DMS 273 (cell line): Measurements from ENCODE around the gene RPN1.
A peak's percentile ranks its signal among the peaks of the same experiment; 100 is the strongest.
"Not testable (repeated sequence)": the region's sequence is repeated elsewhere in the genome, so short reads cannot be mapped to it uniquely, and the experiment has no call there.

Experiments used
- DNase-seq: peaks from one replicate; lab custom pipeline; 2025; ENCODE audit not compliant: unreplicated experiment; lab: John Stamatoyannopoulos, UW

RPN1 gene

DNA sequence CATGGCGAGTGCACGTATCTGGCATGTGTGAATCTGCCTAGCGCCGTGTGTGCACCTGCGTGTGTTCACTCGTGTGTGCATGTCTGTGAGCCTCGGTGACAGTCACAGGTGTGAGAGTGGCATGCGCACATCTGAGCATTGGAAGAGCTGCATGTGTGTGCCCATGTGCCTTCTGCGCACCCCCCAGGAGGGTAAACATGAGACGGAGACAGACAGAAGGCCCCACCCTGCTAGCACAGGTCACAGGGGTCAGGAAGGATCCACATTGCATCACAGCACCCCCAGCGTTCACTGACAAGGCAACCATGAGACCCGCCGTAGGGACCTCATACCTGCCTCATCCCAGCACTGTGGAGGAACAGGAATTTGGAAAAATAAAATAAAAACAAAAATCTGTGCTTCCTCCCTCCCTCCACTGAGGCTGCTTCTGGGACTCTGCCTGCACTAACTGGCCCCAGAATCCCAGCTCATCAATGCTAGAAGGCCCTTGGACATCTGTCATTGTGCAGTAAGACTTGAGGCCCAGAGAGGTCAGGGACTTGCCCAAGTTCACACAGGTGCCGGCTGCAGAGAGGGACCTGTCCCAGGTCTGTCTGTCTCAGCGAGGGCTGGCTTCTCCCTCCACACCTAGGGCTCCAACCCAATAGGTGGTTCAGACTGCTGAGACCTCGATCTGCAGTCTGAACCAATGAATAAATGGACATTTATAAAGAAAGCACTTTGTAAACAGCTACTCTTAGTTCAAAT lies 37.4 kb downstream of the RPN1 start:
- DNase-seq: no peak

DNA sequence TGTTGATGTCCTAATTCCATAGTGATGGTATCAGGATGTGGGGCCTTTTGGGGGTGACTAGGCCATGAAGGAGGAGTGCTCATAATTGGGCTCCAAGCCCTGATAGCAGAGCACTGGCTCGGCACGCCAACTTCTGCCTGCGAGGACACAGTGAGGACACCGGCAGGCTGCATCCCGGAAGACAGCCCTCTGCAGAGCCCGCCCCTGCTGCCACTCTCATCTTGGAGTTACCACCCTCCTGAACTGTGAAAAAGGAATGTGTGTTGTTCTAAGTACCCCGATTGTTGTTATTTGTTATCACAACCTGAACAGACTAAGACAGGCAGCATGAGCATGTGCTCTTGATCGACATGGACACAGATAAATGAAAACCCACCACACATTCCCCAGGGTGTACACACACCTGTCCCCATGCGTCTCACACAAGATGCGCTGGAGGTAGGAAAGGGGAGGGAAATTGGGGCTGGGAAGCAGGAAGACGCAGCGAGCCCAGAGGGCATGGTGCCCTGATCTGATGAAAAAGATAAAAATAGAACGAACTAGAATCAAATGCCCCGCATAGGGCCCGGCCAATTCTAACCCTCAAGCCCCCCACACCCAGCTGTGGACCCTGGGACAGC lies 40.1 kb downstream of the RPN1 start:
- no peak for DNase-seq

- DNase-seq: no peak
Measured at GRCh38 chr3:128609294-128609693, 41.3 kb downstream of the RPN1 start.

DNA sequence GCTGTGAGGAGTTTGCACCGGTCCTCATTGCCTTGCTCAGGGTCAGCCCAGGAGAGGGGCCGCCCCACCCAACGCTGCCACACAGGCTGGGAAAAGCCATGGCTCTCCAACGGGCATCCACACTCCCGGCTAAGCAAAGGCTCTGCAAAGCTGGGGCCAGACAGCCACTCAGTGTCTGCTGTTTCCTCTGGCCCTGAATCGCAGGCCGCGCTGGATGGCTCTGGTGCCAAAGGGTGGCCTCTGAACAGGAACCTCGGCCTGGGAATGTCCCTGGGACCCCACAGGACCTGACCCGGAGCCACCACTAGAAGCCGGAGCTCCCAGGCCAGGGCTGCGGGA lies 42.9 kb downstream of the RPN1 start:
- DNase-seq: no peak

DNA sequence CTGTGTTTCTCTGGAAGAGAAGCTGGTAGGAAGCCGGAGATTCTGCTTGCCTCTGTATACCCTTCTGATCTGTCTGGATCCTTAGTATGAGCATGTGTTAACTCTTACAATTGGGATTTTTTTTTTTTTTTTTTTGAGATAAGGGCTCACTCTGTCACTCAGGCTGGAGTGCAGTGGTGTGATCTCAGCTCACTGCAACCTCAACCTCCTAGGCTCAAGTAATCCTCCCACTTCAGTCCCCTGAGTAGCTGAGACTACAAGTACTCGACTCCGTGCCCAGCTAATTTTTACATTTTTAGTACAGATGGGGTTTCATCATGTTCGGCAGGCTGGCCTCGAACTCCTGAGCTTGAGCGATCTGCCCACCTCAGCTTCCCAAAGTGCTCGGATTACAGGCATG lies 44.5 kb downstream of the RPN1 start:
- no peak for DNase-seq

GRCh38 chr3:128605091-128606046 lies 45.2 kb downstream of the RPN1 start:
- DNase-seq: no peak

GRCh38 chr3:128603811-128604775 lies 46.5 kb downstream of the RPN1 start:
- no peak for DNase-seq

DNA sequence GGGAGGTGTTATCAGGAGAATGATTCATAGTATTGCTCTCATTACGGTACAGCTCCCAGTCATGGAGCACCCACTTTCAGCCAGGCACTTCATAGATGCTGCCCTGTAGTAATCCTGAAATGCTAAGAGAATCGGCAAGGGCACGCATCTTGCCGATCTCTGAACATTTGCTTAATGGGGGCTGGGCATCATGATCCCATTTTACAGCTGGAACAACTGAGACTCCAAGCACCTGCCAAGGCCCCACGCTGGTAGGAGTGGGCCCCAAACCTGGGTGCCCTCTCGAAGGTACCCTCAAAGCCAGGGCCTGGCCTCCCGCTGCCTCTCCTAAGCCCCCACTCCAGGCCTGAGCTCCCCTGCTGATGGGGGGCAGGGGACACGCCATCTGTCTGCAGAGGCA lies 47.3 kb downstream of the RPN1 start:
- DNase-seq: no peak

DNA sequence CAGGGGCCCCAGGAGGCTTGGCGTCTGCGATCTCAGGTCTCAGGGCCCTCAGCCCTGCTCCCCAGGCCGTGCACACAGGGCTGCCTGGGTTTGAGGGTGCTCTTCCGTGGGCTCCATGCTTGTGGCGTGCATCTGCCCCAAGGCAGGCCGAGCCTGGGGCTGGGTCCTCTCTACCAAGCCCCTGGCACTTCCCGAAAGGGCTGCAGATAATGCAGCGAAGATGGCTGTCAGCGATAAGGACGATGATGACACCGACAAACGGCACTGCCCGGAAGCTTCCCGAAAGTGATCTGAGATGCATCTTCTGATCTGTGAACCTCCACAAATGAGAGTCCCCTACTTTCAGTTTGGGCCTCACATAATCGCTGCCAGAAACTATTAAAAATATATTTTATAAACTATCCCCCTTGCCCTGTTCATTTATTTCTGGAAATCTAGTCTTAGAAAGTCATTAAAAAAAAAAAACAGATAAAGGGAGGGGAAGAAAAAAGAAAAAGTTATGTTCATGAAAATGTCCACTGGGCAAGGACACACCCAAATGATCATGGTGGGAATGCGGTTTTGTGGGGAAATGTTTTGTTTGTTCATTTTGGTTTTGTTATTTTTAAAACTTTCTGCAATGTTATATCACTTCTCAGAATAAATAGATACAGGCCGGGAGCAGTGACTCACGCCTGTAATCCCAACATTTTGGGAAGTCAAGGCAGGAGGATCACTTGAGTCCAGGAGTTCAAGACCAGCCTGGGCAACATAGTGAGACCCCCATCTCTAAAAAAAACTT lies 51.5 kb downstream of the RPN1 start:
- no peak for DNase-seq

- no peak for DNase-seq
Measured at GRCh38 chr3:128597900-128598299, 52.7 kb downstream of the RPN1 start.

DNA sequence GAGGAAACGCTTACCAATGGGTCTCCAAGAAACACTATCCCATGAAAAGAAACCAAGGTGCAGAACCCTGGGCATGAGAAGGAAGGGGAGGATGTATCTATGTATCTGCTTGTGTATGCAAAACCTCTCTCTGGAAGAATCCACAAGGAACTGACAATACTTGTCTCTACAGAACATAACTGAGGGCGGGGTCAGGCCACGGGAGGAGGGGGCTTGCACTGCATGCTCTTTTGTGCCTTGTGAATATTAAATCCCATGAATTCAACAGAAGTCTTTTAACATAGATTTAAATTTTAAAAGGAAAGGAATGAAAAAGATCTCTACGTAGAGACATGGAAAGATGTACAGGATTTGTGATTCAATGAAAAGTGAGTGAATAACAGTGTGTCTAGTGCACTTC lies 57.8 kb downstream of the RPN1 start:
- DNase-seq: no peak

DNA sequence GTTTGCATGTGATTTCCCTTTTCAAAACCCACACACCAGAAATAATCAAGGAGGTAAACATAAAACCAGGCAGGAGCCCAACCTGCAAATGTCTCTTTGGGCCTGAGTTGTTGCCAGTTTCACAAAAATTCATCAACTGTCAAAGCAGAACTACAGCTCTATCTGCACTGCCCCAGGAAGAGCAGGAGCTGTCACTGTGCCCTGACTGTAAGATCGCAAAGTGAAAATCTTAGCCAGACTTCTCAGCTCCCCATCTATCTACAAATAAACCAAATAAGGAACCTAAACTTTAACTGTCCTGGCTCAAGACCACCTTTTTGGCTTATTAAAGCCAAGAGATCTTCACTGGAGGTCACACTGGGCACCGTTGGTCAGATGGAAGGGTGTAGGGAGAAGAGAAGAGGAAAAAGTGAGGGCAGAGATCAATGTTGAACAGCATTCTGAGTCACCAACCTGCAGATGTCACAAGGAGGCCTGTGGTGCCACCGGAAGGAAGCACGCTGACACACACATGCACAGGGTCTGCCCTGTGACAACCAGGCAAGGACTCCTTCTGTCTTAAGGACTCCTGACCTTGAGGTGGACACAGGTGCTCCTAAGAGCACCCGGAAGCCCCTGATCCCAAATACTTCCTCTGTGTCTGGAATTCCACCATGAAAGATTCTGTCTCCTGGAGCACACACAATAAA lies 58.7 kb downstream of the RPN1 start:
- DNase-seq: no peak

- peak; percentile 49 for DNase-seq
Measured at GRCh38 chr3:128590948-128591347, 59.7 kb downstream of the RPN1 start.

GRCh38 chr3:128589985-128590384 lies 60.6 kb downstream of the RPN1 start:
- not testable (repeated sequence) for DNase-seq

- DNase-seq: no peak
Measured at GRCh38 chr3:128588147-128588546, 62.5 kb downstream of the RPN1 start.

- DNase-seq: no peak
Measured at GRCh38 chr3:128587391-128587790, 63.2 kb downstream of the RPN1 start.

DNA sequence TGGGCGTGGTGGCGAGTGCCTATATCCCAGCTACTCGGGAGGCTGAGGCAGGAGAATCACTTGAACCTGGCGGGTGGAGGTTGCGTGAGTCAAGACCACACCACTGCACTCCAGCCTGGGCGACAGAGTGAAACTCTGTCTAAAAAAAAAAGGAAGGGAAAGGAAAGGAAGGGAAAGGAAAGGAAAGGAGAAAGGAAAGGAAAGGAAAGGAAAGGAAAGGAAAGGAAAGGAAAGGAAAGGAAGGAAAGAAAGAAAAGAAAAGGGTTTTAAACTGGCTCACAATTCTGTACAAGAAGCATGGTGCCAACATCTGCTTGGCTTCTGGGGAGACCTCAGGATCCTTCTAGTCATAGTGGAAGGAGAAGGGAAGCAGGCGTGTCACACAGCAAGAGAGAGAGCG lies 63.7 kb downstream of the RPN1 start:
- not testable (repeated sequence) for DNase-seq

- not testable (repeated sequence) for DNase-seq
Measured at GRCh38 chr3:128586391-128586790, 64.2 kb downstream of the RPN1 start.

DNA sequence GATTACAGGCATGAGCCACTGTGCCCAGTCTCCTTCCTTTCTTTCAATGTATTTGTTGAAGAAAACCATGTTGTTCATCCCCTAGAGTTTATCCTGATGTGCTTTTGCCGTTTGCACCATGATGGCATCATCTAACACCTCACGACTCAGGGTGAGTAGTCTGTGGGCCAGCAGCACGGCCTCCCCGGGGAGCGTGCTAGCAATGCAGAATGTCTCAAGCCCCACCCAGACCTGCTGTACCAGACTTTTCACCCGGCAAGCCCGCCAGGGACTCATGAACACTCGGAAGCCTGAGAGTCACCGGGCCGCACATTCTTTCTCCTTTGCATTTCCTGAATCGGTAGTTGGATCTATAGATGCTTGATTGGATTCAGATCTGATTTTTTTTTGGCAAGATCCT lies 64.6 kb downstream of the RPN1 start:
- DNase-seq: no peak
